HG02852 (cell line): Measurements from ENCODE around the gene CNOT1.
"Not testable (repeated sequence)": the region's sequence is repeated elsewhere in the genome, so short reads cannot be mapped to it uniquely, and the experiment has no call there.

Experiments
- ATAC-seq: cut with Tn5 transposase; IDR thresholded peaks from one replicate; pipeline ENCODE4 v1.9.1; 2021; ENCODE audit warnings: mild to moderate bottlenecking, moderate library complexity; ENCODE audit not compliant: unreplicated experiment

CNOT1 gene

DNA sequence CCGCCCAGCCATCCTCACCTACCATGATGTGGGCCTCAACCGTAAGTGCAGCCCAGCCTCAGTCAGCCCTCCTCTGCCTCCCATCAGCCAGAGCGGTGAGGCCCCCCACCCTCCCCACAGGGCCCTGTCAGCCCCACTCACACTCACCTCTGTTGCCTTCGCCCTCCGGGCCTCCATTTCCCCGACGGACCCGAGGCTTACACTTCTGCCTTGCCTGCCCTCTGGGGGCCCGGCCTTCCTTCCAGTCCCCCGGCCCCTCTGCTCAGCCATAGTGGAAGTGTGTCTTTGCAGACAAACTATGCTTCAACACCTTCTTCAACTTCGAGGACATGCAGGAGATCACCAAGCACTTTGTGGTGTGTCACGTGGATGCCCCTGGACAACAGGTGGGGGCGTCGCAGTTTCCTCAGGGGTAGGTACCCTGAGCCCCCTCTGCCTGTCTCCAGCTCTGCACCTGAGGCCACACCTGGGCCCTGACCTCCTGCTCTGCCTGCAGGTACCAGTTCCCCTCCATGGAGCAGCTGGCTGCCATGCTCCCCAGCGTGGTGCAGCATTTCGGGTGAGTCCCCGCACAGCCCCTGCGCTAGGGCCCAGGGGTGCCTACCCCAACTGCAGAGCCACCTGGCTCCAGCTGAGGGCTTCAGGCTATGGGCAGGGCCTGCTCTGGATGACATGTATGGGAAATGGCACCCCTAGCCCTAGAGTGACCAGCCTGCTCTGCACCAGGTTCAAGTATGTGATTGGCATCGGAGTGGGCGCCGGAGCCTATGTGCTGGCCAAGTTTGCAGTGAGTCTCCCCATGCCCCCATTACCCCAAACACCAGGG, 125.5 kb downstream of the CNOT1 start:
- ATAC-seq: no peak

DNA sequence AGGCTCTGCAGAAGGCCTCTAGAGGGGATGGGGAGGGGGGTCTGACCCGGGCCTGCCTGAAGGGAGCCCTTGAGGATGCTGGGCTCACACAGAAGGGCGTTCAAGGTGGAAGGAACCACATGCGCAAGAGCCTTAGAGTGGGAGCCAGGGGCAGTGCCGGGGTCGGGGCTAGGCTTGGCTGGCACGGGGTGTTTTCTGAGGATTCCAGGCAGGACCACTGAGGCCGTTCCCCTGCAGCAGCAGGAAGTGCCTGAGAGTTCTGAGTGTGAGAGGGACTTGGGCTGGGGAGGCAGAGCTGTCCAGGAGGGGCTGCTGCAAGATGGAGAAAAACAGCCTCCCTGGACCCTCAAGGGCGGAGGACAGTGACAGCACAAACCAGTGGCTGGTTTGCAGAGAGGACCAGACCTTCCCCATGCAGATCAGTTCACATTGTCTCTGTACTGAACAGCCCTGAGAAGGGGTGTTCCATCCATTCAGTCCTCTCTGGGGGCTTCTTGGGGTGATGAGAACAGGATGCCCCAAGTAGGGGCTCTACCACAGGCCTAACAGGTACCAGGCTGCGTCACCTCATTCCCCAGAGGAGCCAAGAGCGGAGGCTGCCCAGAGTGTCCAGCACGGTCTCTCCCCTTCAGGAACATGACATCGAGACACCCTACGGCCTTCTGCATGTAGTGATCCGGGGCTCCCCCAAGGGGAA, 126.3 kb downstream of the CNOT1 start:
- ATAC-seq: no peak

DNA sequence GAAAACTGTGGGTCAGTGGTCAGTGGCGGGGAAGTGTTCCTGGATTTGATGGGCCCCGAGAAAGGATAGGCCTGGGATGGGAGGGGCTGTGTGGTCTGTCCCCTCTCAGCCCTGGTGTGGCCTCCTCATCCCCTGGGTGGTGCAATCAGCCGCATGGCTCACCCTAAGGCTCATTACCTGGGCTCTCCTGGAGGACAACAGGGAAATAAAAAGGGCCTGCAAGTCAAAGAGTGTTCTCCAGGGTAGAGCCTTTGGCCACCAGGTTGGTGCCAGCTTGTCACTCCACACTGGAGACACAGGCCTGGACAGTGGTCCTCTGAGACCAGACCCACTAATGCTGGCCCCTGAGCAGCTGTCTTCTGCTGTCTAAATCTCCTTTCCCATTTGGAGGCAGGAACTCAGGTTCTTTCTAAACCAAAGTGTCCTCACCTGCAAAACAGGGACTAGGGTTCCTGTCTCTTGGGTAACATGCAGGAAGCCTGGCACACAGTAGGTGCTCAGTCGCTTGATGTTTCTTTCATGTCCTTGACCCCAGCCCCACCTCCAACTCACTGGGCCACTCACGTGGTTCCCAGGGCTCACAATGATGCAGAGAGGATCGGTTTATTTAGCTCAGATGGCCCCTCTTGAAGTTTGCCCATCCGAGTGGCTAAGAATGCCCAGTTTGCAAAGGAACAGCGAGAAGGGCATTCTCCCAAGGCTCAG, 127.3 kb downstream of the CNOT1 start:
- no peak for ATAC-seq

DNA sequence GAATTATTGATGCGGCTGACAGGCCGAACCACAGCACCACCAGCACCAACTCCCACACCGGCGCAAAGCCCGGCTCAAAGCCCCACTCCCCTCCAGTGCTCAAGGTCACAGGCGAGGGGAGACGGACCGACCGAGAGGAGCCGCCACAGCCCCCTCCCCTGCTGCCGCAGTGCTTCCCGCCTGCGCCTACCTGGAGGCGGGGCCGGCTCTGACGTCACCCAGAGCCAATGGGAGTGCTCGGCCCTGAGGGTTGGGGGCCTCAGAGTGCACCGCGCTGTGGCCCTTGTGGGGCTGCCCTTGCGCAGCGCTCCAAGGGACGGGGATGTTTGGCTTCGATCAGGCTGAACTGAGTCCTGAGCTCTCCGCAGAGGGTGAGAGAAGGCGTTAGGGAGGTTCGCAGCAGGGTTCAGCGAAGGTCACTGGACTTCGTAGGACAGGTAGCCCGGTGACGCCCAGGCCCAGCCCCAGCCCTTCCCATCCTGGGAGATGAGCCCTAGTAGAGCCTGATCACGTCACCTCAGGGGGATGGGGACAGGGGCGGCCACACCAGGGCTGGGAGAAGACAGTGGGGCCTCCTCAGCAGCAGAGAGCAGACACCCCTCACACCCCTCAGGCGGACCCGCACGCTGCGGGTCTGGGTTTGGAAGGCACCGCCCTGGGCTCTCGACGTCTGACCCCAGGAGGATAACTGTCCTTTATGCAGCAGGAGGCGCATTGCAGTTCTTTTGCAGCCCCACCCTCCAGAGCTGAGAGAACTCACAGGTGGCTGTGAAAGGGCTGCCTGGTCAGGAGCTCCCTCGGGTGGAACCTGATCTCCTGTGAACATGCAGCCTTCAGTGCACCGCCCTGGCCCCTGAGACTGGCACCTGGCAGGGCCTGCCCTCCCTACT, 128.1 kb downstream of the CNOT1 start:
- ATAC-seq: no peak

DNA sequence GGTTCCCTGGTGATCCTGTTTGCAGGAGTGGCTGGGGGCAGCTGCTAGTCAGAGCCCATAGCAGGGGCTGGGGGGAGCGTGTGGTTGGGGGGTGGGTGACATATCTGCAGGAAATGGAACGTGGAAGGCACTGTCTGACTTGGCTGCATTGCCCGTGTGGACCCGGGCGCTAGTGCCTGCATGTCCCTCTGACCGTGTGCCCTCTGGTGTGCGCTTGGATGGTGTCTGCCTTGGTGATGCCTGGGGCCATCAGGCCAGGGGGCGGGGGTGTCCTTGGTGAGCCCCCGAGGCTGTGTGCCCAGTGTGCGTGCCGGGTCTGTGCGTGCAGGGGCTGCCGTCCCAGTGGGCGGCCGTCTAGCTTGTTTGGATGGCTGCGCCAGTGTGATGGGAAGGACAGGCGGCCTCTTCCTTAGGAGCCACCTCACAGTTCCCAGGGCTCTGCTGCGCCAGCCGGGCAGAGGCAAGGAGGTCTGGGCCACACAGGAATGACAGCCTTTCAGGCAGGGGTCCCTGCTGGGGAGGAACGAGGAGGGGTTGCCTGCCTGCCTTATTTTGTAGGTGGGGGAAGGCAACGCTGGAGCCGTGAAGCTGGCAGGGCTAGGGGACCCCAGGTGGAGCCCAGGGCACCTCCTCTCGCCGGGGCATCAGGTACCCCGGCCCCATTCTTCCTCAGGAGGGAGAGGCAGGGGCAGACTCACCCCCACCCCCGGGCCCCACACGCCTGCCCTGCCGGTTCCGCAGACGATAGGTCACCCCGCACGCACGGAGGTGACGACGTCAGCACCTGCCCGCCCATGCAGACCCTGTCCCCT, 129.0 kb downstream of the CNOT1 start:
- ATAC-seq: no peak

DNA sequence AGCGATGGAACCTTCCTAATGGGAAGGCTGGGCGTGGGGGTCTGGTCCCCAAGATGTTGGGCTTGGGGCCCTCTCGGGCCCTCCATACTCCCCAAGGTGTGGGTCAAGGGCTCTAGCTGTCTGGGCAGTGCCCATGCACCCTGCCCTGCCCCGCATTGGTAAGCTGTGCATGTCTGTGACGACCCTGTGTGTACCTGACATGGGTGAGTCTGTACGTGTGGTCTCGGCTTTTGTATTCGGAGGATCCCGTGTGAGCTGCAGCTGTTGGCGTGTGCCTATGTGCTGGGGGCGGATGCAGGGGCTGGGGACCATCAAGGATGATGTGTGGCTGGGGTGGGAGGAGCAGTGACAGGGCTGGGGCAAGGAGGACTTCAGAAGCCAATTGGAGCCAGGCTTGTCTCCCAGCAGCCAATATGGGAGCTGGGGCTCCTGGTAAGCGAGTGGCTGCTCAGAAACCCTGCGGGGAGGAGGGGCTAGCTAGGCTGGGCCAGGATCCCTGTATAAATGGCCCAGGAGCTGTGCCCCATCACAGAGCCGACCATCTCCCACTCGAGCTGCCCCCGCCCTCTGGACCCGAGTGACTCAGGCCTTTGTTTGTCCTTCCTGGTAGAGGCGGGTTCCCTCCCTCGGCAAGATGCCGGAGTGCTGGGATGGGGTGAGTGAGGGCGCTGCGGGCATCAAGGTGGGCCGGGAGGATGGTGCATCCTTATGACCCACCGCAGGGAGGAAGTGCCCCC, 129.8 kb downstream of the CNOT1 start, which contains the start of gene NDRG4:
Gene NDRG4, plus strand, starts transcription at position 529 of the 737 bp plus-strand sequence. Its CDS starts 106 bp downstream, at position 635.
- peak; percentile 82 for ATAC-seq

DNA sequence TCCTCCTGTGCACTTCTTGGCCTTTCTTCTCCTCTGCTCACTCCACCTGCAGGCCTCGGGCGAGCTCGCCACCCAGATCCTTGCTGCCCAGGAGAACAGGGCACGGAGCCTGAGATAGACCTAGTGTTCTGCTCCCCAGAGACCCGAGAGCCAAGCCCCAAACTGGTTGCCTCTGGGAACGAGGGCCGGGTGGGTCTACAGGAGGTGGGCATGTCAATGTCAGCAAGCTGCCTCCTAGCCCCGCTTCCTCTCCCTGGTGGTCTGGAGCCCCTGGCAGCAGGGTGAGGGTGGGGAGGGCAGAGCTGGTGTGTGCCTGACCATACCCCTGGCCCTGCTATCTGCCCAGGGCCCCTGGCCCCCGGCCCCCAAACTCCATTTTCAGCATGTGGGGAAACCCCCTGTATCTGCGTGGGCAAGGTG, 130.5 kb downstream of the CNOT1 start:
- ATAC-seq: no peak

DNA sequence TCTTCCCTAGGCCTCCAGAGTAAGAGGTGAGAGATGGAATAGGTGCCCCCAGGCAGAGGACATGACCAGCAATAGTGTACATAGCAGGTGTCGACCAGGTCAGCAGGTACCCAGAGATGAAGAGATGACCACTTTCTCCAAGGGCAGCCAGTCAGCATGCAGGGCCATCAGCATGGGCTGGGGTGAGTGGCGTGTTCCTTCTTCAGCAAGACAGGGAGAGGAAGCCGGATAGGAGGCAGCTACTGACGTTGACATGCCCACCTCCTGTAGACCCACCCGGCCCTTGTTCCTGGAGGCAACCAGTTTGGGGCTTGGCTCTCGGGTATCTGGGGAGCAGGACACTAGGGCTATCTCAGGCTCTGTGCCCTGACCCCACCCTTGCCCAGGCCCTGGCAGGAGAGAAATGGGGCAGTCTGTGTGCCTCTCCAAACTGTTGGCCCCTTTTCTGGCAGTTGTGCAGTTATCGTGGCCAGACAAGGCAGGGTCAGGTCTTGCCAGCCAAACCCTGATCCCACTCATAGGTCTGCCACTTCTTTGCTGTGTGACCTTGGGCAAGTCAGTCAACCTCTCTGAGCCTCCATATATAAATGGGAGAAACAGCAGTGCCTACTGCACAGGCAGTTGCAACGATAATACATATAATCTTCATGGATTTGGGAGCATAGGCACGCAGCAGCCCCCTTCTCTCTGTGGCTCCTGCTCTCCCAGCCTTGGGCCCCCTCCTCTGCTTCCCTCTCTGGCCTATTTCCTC, 131.1 kb downstream of the CNOT1 start:
- no peak for ATAC-seq

DNA sequence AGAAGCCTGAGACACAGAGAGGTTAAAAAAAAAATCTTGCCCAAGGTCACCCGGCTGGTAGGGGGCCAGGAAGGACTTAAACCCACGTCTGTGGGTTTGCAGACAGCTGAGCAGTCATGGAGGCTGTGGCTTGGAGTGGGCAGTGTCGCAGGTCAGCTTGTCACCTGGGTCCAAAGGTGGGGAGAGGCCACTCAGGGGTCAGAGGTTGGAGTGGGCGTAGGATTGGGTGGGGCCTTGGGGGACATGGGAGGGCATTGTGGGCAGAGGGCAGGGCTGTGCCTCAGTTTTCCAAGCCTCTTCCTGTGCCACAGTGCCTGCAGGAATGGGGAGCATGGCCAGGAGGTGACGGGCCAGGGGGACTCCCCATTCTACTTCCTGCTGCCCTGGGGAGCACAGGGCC, 131.7 kb downstream of the CNOT1 start:
- no peak for ATAC-seq

DNA sequence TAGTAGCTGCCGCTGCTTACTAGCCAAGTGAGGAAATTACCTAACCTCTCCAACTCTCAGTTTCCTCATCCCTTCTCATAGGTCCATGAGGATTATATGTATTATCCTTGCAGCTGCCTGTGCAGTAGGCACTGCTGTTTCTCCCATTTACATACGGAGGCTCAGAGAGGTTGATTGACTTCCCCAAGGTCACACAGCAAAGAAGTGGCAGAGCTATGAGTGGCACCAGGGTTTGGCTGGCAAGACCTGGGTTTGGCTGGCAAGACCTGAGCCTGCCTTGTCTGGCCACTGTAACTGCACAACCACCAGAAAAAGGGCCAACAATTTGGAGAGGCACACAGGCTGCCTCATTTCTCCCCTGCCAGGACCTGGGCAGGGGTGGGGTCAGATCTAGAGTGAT, 132.2 kb downstream of the CNOT1 start:
- no peak for ATAC-seq

DNA sequence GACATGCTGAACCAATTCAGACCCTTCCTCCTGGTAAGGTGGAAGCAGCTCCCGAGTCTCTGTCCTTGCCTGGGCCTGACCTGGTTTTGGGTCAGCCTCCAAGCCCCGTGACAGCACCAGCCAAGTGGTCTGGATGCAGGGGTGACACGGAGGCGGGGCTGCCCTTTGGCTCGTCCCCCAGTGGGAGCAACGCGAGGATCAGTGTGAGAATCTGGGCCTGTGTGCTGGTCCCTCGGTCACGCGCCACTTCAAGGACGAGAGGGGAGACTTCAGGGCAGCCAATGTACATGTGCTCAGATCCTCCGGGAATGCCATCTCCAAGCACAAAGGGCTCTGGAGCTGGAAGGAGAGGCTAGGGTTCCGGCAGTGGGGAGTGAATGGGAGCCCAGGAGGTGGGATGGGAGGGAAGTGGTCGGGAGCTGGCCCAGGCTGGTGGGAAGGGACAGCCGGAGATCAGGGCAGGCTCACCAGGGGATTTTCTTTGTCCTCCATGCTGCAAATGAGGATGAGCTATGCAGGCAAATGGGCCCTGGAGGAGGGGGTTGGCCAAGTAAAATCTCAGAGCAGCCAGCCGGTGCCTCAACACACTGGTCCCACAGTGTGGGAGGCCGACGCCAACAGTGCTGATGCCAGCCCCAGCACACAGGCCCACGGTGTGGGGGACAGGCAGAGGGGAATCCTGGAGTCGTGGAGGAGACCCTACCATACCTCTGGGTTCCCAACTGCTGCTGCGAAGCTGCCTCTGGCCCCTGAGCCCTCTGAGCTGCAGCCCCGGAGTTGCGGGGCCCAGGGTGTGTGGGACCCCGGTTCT, 133.9 kb downstream of the CNOT1 start:
- ATAC-seq: no peak

DNA sequence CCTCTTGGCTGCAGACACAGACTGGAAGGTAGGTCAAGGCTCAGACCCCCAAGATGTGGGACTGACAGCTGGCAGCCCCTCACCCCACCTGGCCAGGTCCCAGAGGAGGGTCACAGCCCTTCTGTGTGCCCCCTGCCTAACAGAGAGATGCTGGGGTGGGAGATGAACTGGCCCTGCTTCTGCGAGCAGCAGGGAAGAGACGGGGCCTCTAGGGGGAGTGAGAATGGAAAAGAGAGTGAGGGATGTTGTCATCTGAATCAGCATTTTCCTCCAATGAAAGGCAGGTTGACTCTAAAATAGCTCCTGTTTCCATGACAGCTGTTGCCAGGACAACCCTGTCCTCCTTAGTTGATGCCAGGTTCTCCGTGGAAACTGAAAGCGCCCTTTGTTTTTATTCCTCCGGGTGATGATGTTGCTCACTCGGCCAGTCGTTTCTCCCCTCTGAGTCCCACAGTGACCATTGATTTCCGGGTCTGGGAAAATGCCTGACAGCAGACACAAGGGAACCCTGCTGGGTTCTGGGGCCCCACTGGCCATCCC, 134.6 kb downstream of the CNOT1 start:
- ATAC-seq: peak; percentile 61

DNA sequence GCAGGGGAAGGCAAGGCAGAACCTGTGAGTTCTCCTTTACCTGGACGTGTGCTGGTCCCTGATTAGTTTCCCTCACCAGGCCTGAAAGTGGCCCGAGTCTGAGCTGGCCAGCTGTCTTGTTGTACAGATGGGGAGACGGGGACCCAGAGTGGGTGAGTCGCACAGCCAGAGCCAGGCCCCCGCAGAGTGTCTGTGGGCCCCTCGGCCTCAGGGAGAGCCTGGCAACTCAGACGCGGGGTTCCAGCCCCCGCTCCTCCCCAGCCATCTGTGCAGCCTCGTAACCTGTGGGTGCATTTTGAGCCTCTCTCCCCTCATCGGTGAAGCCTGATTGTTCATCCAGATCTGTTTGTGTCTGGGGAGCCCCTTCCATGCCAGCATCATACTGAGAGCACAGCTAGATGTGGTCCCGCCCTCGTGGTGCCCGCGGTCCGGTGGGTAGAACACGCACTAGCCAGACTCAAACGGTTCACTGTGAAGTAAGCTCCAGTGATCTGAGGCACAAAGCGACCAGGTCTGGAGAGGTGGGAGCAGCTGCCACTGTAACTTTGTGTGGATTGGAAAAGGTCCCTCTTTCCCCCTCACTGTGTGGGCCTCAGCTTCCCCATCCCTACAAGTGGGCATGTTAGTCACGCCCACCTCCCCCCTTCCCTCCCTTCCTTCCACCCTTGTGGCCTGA, 135.7 kb downstream of the CNOT1 start:
- ATAC-seq: no peak

DNA sequence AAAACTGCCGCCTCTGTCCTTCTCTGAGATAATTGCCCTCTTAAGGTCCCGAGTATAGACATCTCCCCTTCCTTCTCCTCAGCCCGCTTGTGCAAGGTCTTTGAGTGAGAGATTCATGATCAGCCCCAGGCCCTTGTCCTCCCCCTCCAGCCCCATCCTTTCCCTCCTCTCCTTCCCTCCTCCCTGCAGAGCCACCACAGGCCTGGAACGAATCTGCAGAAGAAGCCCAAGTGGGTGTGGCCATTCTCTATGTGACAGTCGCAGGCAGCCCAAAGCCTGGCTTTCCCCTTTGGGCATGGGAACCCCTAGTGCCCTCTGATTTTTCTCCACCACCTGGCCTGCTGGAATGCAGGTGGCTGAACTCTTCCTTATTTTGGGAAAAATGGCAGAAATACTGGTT, 136.9 kb downstream of the CNOT1 start:
- no peak for ATAC-seq

DNA sequence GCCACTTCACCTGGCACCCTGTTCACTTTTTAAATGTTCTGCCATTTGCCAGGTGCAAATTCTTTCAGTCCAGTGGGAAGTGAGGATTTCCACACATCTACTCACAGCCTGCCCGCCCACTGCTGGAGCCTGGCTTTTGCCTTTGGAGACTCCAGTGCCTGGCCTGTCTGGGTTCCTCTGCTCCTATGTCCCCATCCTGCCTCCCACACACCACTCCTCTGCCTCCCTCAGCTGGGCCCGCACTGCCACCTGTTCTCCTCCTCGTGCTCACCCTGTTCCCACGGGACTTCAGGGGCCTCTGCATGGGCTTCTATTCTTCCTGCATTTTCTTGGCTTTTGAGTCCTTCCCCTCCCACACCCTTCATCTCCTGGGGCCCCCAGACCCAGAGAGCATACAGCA, 137.6 kb downstream of the CNOT1 start:
- ATAC-seq: no peak

DNA sequence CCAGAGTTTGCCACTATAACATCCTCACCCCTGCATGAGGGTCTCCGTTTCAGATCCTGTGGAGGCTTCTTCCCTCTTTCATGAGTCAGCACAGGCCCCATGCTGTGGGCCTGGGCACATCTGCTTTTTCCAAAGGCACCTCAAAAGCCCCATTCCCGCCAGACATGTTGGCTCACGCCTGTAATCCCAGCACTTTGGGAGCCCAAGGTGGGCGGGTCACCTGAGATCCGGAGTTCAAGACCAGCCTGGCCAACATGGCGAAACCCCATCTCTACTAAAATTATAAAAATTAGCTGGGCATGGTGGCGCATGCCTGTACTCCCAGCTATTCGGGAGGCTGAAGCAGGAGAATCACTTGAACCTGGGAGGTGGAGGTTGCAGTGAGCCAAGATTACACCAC, 139.1 kb downstream of the CNOT1 start:
- ATAC-seq: not testable (repeated sequence)

DNA sequence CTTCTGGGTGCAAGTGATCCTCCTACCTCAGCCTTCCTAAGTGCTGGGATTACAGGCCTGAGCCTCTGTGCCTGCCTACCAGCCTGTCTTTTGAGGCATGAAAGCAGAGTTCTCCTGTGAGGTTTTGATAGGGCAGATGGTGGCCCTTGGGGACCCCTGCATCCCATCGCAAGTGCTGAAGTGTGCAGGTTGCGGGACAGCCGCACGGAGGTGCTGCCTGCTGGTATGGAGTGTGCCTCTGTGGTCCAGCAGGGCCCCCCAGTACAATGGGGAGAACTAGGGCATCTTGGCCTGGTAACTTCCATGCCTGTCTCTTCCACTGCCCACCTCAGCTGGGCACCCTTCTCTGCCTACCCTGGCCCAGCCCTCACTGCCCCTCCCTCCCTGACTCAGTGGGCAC, 139.6 kb downstream of the CNOT1 start:
- no peak for ATAC-seq
